Measurements from ENCODE around the gene CNIH3. TPM values are rescaled to one million over a fixed set of nuclear protein-coding genes. Genes with fewer than 3 reads are reported as not detected.

CNIH3 gene
- total RNA-seq, 1 experiment from 2014 or later: 3.7 TPM

DNA sequence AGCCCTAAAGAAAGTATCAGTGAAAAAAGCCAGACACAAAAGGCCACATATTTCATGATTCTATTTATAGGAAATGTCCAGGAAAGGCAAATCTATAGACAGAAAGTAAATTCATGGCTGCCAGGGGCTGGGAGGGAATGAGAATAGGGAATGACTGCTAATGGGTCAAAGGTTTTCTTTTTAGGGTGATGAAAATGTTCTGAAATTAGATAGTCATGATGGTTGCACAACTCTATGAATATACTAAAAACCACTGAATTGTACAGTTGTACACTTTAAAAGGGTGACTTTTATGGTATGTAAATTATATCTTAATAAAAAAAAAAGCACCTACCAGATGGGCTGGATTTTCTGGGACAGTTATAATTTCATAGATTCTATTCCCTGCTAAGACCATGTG lies 114.8 kb downstream of the CNIH3 start:
- intact Hi-C loops (cut with micrococcal nuclease; ENCODE audit: unreplicated experiment) (no loop called here), in situ Hi-C loops (cut with HindIII; ENCODE audit: low pct_unique_long_range_greater_than_20kb, low sequenced_read_pairs) (no loop called here)
- BruUV-seq (replicated peaks): no TSS peak
- H3K4me3 ChIP-seq (ENCODE audit: low read depth in 2 of 2, low read length in 2 of 2): no peak overlapping the region
- H3K4me1 ChIP-seq (ENCODE audit: control insufficient read depth, insufficient read depth, low read length): no peaks in the 10 kb centered on the region
- TF ChIP-seq, protein P1, sequence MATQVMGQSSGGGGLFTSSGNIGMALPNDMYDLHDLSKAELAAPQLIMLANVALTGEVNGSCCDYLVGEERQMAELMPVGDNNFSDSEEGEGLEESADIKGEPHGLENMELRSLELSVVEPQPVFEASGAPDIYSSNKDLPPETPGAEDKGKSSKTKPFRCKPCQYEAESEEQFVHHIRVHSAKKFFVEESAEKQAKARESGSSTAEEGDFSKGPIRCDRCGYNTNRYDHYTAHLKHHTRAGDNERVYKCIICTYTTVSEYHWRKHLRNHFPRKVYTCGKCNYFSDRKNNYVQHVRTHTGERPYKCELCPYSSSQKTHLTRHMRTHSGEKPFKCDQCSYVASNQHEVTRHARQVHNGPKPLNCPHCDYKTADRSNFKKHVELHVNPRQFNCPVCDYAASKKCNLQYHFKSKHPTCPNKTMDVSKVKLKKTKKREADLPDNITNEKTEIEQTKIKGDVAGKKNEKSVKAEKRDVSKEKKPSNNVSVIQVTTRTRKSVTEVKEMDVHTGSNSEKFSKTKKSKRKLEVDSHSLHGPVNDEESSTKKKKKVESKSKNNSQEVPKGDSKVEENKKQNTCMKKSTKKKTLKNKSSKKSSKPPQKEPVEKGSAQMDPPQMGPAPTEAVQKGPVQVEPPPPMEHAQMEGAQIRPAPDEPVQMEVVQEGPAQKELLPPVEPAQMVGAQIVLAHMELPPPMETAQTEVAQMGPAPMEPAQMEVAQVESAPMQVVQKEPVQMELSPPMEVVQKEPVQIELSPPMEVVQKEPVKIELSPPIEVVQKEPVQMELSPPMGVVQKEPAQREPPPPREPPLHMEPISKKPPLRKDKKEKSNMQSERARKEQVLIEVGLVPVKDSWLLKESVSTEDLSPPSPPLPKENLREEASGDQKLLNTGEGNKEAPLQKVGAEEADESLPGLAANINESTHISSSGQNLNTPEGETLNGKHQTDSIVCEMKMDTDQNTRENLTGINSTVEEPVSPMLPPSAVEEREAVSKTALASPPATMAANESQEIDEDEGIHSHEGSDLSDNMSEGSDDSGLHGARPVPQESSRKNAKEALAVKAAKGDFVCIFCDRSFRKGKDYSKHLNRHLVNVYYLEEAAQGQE (IDR thresholded peaks at IDR 0.05; ENCODE audit: insufficient read depth in 1 of 2, low read depth in 2 of 2, low read length in 1 of 2): no peak
- TF ChIP-seq SIN3A (IDR thresholded peaks at IDR 0.05; ENCODE audit: borderline replicate concordance, insufficient read depth, low read depth, low read length) (no peak), POLR2AphosphoS5 (IDR thresholded peaks at IDR 0.05; ENCODE audit: low read depth, low read length) (no peak), TCF7L2 (IDR thresholded peaks at IDR 0.05; ENCODE audit: low read depth, low read length) (no peak)
- TF ChIP-seq, protein P2, sequence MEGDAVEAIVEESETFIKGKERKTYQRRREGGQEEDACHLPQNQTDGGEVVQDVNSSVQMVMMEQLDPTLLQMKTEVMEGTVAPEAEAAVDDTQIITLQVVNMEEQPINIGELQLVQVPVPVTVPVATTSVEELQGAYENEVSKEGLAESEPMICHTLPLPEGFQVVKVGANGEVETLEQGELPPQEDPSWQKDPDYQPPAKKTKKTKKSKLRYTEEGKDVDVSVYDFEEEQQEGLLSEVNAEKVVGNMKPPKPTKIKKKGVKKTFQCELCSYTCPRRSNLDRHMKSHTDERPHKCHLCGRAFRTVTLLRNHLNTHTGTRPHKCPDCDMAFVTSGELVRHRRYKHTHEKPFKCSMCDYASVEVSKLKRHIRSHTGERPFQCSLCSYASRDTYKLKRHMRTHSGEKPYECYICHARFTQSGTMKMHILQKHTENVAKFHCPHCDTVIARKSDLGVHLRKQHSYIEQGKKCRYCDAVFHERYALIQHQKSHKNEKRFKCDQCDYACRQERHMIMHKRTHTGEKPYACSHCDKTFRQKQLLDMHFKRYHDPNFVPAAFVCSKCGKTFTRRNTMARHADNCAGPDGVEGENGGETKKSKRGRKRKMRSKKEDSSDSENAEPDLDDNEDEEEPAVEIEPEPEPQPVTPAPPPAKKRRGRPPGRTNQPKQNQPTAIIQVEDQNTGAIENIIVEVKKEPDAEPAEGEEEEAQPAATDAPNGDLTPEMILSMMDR (IDR thresholded peaks at IDR 0.05): no peak
- H3K27me3 ChIP-seq (ENCODE audit: control insufficient read depth, insufficient read depth, low read length): no peaks in the 10 kb centered on the region; the same call in 1 of the 2 replicates
- no peaks in the 10 kb centered on the region for H3K36me3 ChIP-seq (ENCODE audit: control insufficient read depth, insufficient read depth, low read length)
- ChIA-PET CTCF (no interaction called here), POLR2A (no interaction called here)
- H3K27ac ChIP-seq (ENCODE audit: low read length): no peak overlapping the region
- ATAC-seq: no peak
- H3K9me3 ChIP-seq (ENCODE audit: control insufficient read depth, insufficient read depth, low read depth, low read length): no peaks in the 10 kb centered on the region
- DNase-seq (ENCODE audit: low read depth, low spot score): no peak

DNA sequence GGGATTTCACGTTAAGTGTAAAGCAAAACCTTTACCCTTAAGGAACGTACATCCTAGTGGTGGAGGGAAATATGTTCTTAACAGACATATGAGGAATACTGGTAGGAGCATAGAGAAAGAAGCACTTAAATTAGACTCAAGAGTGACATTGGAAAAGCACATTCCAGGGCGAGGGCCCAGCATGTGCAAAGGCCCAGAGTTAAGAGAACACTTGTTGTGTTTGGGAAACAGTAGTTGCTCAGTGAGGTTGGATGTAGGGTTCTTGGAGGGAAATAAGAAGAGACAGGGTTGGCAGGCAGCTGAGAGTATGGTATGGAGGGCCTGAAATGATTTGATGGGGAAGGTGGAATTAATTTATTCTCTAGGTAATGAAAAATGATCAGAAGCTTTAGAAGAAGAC lies 115.5 kb downstream of the CNIH3 start:
- H3K27ac ChIP-seq (ENCODE audit: low read length): no peak overlapping the region
- TF ChIP-seq, protein P2 (IDR thresholded peaks at IDR 0.05): no peak
- TF ChIP-seq, protein P1 (IDR thresholded peaks at IDR 0.05; ENCODE audit: insufficient read depth in 1 of 2, low read depth in 2 of 2, low read length in 1 of 2): no peak
- TF ChIP-seq POLR2AphosphoS5 (IDR thresholded peaks at IDR 0.05; ENCODE audit: low read depth, low read length) (no peak), SIN3A (IDR thresholded peaks at IDR 0.05; ENCODE audit: borderline replicate concordance, insufficient read depth, low read depth, low read length) (no peak), TCF7L2 (IDR thresholded peaks at IDR 0.05; ENCODE audit: low read depth, low read length) (no peak)
- no peaks in the 10 kb centered on the region; the same call in 1 of the 2 replicates for H3K27me3 ChIP-seq (ENCODE audit: control insufficient read depth, insufficient read depth, low read length)
- intact Hi-C loops (cut with micrococcal nuclease; ENCODE audit: unreplicated experiment): no loop called here
- no peaks in the 10 kb centered on the region for H3K36me3 ChIP-seq (ENCODE audit: control insufficient read depth, insufficient read depth, low read length)
- POLR2A ChIA-PET: no interaction called here
- in situ Hi-C loops (cut with HindIII; ENCODE audit: low pct_unique_long_range_greater_than_20kb, low sequenced_read_pairs): no loop called here
- H3K4me3 ChIP-seq (ENCODE audit: low read depth in 2 of 2, low read length in 2 of 2): no peak overlapping the region
- H3K9me3 ChIP-seq (ENCODE audit: control insufficient read depth, insufficient read depth, low read depth, low read length): no peaks in the 10 kb centered on the region
- BruUV-seq (replicated peaks): no TSS peak
- CTCF ChIA-PET: no interaction called here
- ATAC-seq (no peak), DNase-seq (ENCODE audit: low read depth, low spot score) (no peak)
- H3K4me1 ChIP-seq (ENCODE audit: control insufficient read depth, insufficient read depth, low read length): no peaks in the 10 kb centered on the region
